Measurements from ENCODE around the gene PDF.

Gene PDF

GRCh38 chr16:69327585-69328310 lies 2.6 kb downstream of the PDF start:
- H3K4me3 ChIP-seq (ENCODE audit: low read depth, low read length), result no peak overlapping the region
- TF ChIP-seq, protein P1, sequence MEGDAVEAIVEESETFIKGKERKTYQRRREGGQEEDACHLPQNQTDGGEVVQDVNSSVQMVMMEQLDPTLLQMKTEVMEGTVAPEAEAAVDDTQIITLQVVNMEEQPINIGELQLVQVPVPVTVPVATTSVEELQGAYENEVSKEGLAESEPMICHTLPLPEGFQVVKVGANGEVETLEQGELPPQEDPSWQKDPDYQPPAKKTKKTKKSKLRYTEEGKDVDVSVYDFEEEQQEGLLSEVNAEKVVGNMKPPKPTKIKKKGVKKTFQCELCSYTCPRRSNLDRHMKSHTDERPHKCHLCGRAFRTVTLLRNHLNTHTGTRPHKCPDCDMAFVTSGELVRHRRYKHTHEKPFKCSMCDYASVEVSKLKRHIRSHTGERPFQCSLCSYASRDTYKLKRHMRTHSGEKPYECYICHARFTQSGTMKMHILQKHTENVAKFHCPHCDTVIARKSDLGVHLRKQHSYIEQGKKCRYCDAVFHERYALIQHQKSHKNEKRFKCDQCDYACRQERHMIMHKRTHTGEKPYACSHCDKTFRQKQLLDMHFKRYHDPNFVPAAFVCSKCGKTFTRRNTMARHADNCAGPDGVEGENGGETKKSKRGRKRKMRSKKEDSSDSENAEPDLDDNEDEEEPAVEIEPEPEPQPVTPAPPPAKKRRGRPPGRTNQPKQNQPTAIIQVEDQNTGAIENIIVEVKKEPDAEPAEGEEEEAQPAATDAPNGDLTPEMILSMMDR (IDR thresholded peaks at IDR 0.05; ENCODE audit: borderline replicate concordance, insufficient read depth, low read depth, low read length), result no peak

DNA sequence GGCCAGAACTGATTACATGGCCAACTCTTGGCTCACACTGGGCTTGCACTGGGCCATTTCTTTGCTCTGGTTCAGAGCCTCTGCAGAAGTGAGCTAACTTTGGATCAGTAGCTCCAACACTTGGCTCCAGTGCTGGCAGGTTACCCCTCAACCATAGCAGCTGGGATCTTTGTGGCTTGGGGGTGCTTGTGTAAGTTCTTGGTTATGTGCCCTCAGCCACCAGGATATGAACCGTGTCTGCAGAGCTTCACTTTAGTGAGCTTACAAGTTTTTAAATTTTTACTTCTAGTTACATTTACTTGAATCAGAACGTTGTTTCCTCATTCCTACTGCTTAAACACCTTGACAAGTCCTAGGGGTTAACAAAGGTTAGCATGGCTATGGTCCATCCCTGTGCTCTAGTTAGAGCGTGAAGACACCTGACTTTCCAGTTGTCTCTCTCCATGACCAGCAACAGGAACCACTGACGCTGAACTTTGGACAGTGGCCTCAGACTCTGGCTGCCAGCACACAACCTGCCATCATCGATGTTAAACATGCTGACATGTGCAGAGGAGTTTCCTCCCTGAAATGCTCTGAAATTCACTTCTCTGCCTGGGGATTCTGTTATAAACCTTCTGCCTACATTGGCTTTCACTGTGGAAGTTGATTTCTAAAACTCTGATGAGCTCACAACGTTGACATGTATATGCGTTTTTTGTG lies 4.1 kb downstream of the PDF start:
- H3K4me3 ChIP-seq (ENCODE audit: low read depth, low read length), result no peak overlapping the region
- TF ChIP-seq, protein P1 (IDR thresholded peaks at IDR 0.05; ENCODE audit: borderline replicate concordance, insufficient read depth, low read depth, low read length), result no peak

- TF ChIP-seq, protein P1 (IDR thresholded peaks at IDR 0.05; ENCODE audit: borderline replicate concordance, insufficient read depth, low read depth, low read length), result no peak
- H3K4me3 ChIP-seq (ENCODE audit: low read depth, low read length), result no peak overlapping the region
These were observed 4.6 kb downstream of the PDF start for GRCh38 chr16:69325784-69326171.

GRCh38 chr16:69324585-69325253 lies 5.7 kb downstream of the PDF start:
- TF ChIP-seq, protein P1 (IDR thresholded peaks at IDR 0.05; ENCODE audit: borderline replicate concordance, insufficient read depth, low read depth, low read length), result no peak
- no peak overlapping the region for H3K4me3 ChIP-seq (ENCODE audit: low read depth, low read length)

DNA sequence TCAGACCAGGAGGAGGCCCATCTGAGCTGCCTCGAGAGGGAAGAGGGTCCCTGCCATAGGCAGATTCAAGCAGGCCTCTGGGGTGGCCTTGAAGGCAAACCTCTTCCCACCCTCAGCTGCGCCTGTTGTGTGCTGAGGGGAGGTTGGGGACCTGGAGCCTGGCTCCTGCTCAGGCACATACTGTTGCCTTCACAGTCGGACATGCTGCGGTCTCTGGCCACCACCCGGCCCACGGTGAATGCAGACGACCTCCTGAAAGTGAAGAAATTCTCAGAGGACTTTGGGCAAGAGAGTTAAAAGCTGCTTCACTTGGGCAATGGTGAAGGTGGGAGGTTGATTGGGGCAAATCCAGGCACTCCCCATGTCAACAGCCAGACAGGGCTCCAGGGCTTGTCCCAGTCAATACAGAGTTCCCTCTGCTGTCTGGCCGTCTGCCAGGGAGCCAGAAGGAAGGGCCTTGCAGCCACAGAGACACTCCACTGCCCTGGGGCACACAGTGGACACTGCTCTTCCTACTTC lies 6.3 kb downstream of the PDF start:
- TF ChIP-seq, protein P1 (IDR thresholded peaks at IDR 0.05; ENCODE audit: borderline replicate concordance, insufficient read depth, low read depth, low read length), result no peak

DNA sequence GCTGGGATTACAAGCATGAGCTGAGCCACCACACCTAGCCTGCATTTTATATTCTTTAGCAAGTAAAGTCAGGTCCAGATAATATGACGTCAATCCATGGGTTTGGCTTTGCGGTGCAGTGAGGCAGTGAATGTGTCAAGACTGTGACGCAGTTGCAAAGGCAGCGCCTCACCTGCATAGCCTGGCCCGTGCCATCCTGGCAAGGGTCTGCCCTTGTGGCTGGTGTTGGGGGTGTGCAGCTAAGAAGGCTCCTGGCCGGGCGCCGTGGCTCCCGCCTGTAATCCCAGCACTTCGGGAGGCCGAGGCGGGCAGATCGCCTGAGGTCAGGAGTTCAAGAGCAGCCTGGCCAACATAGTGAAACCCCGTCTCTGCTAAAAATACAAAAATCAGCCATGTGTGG lies 7.0 kb downstream of the PDF start:
- TF ChIP-seq, protein P1 (IDR thresholded peaks at IDR 0.05; ENCODE audit: borderline replicate concordance, insufficient read depth, low read depth, low read length), result no peak
- no peak overlapping the region for H3K4me3 ChIP-seq (ENCODE audit: low read depth, low read length)

More for the DNA sequence above, 6.3 kb downstream of the PDF start:
- no peak overlapping the region for H3K4me3 ChIP-seq (ENCODE audit: low read depth, low read length)
